Panc1 (cell line): ENCODE measurements around the gene PLCB4.

Experiments used
- CTCF ChIP-seq: fragments of 450-650 bp; IDR thresholded peaks from 2 replicates; pipeline ENCODE4 v1.5.1; 2017; ENCODE audit warnings: mild to moderate bottlenecking
- TCF7L2 ChIP-seq: IDR thresholded peaks from 2 replicates; pipeline ENCODE4 v1.6.1; 2011; ENCODE audit warnings: mild to moderate bottlenecking, low read depth, low read length, inconsistent platforms

GRCh38 chr20:9518576-9519175, 449.8 kb downstream of the PLCB4 start:
- TF ChIP-seq CTCF (no peak), TCF7L2 (no peak)
